Stimulated activated CD8-positive, alpha-beta memory T cell treated with anti-CD3 and anti-CD28 coated beads, Interleukin-12 subunit alpha, Interleukin-12 subunit beta, amount 100 ng/mL, for 24 hours (primary cell): ENCODE data around the gene SPG11.
A peak's percentile ranks its signal among the peaks of the same experiment; 100 is the strongest.
"Not testable (repeated sequence)": the region's sequence is repeated elsewhere in the genome, so short reads cannot be mapped to it uniquely, and the experiment has no call there.

Source experiments
- DNase-seq: peaks from one replicate; pipeline ENCODE4 v3.0.0-alpha.2; 2020; ENCODE audit errors: extremely low read depth

SPG11 gene

DNA sequence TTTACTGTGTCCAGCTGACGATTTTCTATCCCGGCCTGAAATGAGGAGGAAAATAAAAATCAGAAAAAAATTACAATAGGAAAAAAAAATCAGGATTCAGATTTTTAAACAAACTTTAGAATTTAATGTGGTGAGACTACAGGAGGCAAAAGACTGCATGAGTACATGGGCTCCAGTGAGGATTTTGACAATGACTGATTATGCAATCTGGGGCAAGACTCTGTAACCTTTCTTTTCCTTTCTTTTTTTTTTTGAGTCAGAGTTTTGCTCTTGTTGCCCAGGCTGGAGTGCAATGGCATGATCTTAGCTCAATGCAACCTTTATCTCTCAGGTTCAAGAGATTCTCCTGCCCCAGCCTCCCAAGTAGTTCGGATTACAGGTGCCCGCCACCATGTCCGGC lies 29.9 kb downstream of the SPG11 start:
- DNase-seq = no peak

- DNase-seq = not testable (repeated sequence)
Observed at GRCh38 chr15:44625286-44625685, 38.2 kb downstream of the SPG11 start.

GRCh38 chr15:44623178-44623577 lies 40.3 kb downstream of the SPG11 start:
- DNase-seq = no peak

GRCh38 chr15:44620081-44620480 lies 43.4 kb downstream of the SPG11 start:
- no peak for DNase-seq

GRCh38 chr15:44616974-44617373 lies 46.5 kb downstream of the SPG11 start:
- DNase-seq = no peak

- DNase-seq = no peak
Observed at GRCh38 chr15:44606740-44607139, 56.7 kb downstream of the SPG11 start.

GRCh38 chr15:44603126-44603525 lies 60.3 kb downstream of the SPG11 start:
- DNase-seq = no peak

- DNase-seq = no peak
Observed at GRCh38 chr15:44598892-44599291, 64.6 kb downstream of the SPG11 start.

GRCh38 chr15:44598066-44598465 lies 65.4 kb downstream of the SPG11 start:
- DNase-seq = no peak

DNA sequence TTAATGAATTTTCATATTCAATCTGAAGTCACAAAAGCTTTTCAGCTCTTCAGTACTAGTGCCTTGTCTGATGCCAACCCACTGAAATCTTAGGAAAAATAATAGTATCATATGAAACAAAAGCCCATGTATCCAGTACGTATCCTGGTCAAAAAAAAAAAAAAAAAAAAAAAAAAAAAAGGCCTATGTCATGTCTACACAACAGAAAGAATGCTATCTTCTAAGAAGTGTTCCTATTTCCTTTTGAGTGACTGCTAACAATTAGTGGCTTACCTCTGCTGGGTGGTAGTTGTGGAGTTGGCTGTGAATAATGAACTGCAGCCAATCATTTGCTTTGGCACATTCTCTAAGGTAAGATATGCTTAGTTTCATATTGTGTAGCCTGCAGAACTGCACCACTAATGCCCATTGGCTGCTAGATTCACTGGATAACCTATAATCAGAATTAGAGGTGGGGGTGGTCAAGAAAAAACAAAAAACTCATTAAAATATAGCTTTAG lies 66.9 kb downstream of the SPG11 start:
- no peak for DNase-seq

DNA sequence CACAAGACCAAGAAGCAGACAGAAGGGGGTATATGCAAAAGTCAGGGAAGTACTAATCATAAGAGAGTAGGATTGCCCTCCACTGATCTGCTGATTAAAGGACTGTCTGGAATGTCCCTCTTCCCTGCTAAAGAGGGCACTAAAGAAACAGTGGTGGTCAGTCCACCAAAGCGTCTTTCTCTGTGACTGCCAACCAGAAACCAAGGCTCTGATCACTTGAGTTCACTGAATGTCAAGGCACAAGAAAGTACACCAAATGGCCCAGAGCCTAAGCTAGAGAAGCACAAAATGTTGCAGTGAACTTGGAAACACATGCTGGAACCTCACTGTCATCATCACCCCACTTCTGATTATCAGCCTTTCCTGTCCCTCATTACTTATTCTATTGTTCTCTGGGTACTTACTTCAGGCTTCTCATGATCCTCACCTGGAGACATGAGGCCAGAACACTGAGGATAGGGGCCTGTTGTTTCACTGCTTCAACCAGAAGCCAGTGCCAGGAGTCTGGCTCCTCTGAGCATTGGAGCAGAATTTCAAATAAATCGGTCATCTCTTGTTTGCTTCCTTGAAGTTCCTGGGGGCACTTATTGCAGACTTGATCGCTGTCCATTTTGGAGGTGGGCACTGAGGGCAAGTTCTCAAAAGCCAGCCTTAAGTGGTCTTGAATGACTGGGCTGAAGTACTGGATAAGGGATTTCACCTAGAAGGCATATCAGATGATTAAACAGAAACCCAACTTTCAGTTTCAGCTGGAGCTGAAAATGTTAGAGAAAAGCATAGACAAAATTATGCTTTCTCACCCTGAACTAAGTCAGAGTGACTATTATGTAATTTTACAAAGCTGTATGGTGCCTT lies 67.6 kb downstream of the SPG11 start:
- no peak for DNase-seq

GRCh38 chr15:44595246-44595645 lies 68.2 kb downstream of the SPG11 start:
- DNase-seq = no peak

GRCh38 chr15:44593042-44593736 lies 70.3 kb downstream of the SPG11 start:
- DNase-seq = no peak

- no peak for DNase-seq
Observed at GRCh38 chr15:44591326-44591725, 72.1 kb downstream of the SPG11 start.

DNA sequence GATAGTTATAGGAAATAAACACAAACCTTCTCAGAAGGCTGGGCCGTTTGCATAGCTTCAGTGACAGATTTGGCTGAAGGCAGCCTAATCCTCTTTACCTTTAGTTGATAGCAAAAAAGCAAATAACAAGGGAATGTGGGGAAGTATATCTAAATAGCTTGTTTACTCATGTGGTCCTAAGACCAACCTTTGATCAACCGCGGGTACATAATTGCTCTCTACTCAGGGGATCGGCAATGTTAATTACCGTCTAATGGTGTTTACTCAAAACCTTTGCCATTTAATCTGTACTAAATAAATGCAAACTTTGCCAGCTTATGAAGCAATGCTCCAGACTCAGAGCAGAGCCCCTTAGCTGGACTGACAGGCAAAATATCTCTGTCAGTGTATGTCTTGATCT lies 74.9 kb downstream of the SPG11 start:
- DNase-seq = no peak

DNA sequence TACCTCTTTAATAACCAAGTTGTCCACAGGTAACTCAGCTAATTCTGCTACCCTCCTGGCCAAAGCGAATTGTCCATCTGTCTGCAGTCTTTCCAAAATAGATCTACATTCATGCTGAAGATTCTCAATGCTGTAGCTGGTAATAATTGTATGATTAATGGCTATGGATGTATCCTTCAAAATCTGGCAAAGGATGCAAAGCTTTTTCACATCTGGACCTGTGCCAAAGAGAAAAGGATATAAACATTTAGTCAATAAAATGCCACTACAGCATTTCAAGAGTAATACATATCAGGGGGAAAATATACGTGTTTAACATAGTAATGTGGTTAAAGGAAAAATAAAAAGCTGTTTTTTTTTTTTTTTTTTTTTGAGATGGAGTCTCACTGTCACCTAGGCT lies 77.8 kb downstream of the SPG11 start:
- DNase-seq = no peak

GRCh38 chr15:44584162-44584749 lies 79.2 kb downstream of the SPG11 start:
- peak; percentile 5 for DNase-seq

DNA sequence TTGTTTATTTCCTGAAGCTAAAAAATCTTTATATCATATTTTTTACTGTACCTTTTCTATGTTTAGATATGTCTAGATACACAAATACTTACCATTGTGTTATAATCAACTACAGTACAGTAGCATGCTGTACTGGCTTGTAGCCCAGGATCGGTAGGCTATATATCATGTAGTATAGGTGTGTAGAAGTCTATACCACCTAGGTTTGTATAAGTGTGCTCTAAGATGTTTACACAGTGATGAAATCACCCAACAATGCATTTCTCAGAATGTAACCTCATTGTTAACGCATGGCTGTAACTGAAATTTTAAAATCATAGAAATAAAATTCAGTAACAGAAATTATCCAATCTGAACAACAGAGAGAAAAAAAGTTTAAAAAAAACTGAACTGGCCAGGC lies 83.4 kb downstream of the SPG11 start:
- no peak for DNase-seq

GRCh38 chr15:44574734-44575133 lies 88.7 kb downstream of the SPG11 start:
- DNase-seq = no peak

DNA sequence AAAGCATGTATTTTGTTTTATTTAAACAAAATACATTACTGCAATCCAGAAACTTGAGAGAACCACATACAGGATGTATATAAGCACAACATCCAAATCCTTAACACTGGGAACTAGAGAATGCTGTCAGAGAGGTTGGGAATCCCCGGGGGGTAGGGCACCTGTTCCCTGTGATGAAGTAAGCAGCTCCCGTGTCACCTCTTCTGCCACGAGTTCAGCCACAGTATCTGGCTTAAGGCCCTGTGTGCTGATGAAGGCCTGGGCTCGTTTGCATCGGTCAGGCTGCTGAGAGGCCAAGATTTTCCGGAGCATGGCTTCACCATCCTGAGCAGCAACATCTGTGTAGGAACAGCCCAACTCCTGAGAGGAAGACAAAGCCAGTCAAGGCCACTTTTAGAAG lies 90.1 kb downstream of the SPG11 start:
- no peak for DNase-seq

DNA sequence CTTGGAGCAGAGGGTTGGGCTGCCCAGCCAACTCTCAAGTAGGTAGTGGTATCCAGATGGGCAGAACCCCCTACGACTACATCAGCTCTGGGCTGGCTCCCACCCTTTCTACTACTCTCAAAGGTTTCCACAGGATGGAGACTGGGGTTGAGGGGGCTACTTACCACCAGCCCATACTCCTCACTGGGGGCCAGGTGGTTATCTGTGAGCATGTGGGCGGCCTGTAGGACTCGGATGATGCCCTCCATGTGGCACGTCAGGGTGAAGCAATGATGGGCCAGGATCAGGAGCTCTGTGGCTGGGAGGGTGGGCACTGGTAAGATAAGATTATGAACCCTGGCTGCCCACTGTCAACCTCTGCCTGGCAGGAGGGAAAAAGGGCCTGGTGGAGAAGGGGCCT lies 93.1 kb downstream of the SPG11 start:
- DNase-seq = no peak

DNA sequence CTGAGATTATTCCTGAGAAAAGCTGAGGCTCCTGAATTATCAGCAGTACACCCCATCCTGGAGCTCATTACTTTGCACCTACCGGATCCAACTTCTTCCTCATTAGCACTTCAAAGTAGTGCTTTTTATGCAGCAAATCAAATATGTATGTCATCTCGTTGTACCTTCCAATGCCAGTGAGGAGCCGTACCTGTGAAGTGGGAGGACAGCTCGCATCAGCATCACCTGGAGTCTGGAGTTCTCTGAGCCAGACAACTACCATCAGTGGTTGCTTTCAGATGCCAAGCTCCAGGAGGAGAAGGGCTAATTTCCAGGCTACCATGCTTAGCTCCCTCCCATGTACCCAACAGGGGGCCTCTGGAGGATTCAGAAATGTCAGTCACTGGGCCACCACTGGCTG lies 94.1 kb downstream of the SPG11 start:
- no peak for DNase-seq

GRCh38 chr15:44568338-44568737 lies 95.1 kb downstream of the SPG11 start:
- DNase-seq = no peak
